KMS-11 (cell line): ENCODE results near the gene GATA6.

Source experiments
- H2AFZ ChIP-seq: fragments of 200-600 bp; sonication (generic); 2 replicates; pipeline ENCODE4 v1.6.1; 2016; ENCODE audit warnings: antibody characterized with exemption, mixed run types, low read depth
- H3K27ac ChIP-seq: fragments of 200-600 bp; sonication (generic); 2 replicates; pipeline ENCODE4 v1.6.1; 2016; ENCODE audit warnings: mild to moderate bottlenecking, mixed run types
- H3K27me3 ChIP-seq: fragments of 200-600 bp; sonication (generic); 2 replicates; pipeline ENCODE4 v1.6.1; 2017; ENCODE audit warnings: mild to moderate bottlenecking, low read depth, mixed run types, moderate library complexity; ENCODE audit not compliant: insufficient read depth
- H3K36me3 ChIP-seq: fragments of 200-600 bp; sonication (generic); 2 replicates; pipeline ENCODE4 v1.6.1; 2017; ENCODE audit warnings: mild to moderate bottlenecking, mixed run types; ENCODE audit not compliant: insufficient read depth
- H3K4me1 ChIP-seq: fragments of 200-600 bp; sonication (generic); 2 replicates; pipeline ENCODE4 v1.6.1; 2016; ENCODE audit warnings: mild to moderate bottlenecking, low read depth, mixed run types; ENCODE audit not compliant: poor library complexity, severe bottlenecking
- H3K4me2 ChIP-seq: fragments of 200-600 bp; sonication (generic); 2 replicates; pipeline ENCODE4 v1.7.0; 2016; ENCODE audit warnings: mild to moderate bottlenecking, mixed run types
- H3K4me3 ChIP-seq: fragments of 200-600 bp; sonication (generic); IDR thresholded peaks from 2 replicates; pipeline ENCODE4 v1.6.1; 2017; ENCODE audit warnings: low read depth, low read length, mixed read lengths; ENCODE audit not compliant: insufficient read depth
- H3K79me2 ChIP-seq: fragments of 200-600 bp; sonication (generic); 2 replicates; pipeline ENCODE4 v1.6.1; 2016; ENCODE audit warnings: low read depth, mixed run types; ENCODE audit not compliant: insufficient read depth
- H3K9ac ChIP-seq: fragments of 200-600 bp; sonication (generic); 2 replicates; pipeline ENCODE4 v1.6.1; 2016; ENCODE audit warnings: mild to moderate bottlenecking, mixed run types
- H4K20me1 ChIP-seq: fragments of 200-600 bp; sonication (generic); 2 replicates; pipeline ENCODE4 v1.6.1; 2016; ENCODE audit warnings: mild to moderate bottlenecking, mixed run types; ENCODE audit not compliant: insufficient read depth
- CTCF ChIP-seq: fragments of 200-600 bp; sonication (generic); conservative IDR thresholded peaks from 2 replicates; pipeline ENCODE4 v1.6.1; 2017; ENCODE audit warnings: low read depth, mild to moderate bottlenecking, antibody characterized with exemption, low read length, moderate library complexity, mixed read lengths

GATA6 gene

GRCh38 chr18:22211657-22212056, 42.3 kb downstream of the GATA6 start:
- Histone ChIP-seq H3K4me3 (no peak overlapping the region), H3K79me2 (no peaks in the 10 kb centered on the region), H3K9ac (no peak overlapping the region), H2AFZ (no peak overlapping the region), H3K36me3 (no peaks in the 10 kb centered on the region), H3K4me1 (no peaks in the 10 kb centered on the region), H3K27me3 (no peaks in the 10 kb centered on the region), H4K20me1 (no peaks in the 10 kb centered on the region), H3K27ac (no peak overlapping the region), H3K4me2 (no peak overlapping the region)
- no peak for TF ChIP-seq CTCF

- H3K4me1 ChIP-seq = no peaks in the 10 kb centered on the region
- no peak overlapping the region for H3K4me2 ChIP-seq
- H4K20me1 ChIP-seq = no peaks in the 10 kb centered on the region
- H3K27me3 ChIP-seq = no peaks in the 10 kb centered on the region
- H3K4me3 ChIP-seq = no peak overlapping the region
- H3K36me3 ChIP-seq = no peaks in the 10 kb centered on the region
- H3K27ac ChIP-seq = no peak overlapping the region
- H3K9ac ChIP-seq = no peak overlapping the region
- H2AFZ ChIP-seq = no peak overlapping the region
- no peak for TF ChIP-seq CTCF
- no peaks in the 10 kb centered on the region for H3K79me2 ChIP-seq
These were observed 44.1 kb downstream of the GATA6 start for GRCh38 chr18:22213333-22213973.

- Histone ChIP-seq H3K36me3 (no peaks in the 10 kb centered on the region), H4K20me1 (no peaks in the 10 kb centered on the region), H2AFZ (no peak overlapping the region), H3K79me2 (no peaks in the 10 kb centered on the region), H3K27ac (no peak overlapping the region), H3K4me2 (no peak overlapping the region), H3K4me3 (no peak overlapping the region), H3K9ac (no peak overlapping the region), H3K27me3 (no peaks in the 10 kb centered on the region), H3K4me1 (no peaks in the 10 kb centered on the region)
- no peak for TF ChIP-seq CTCF
These were observed 45.5 kb downstream of the GATA6 start for GRCh38 chr18:22214731-22215528.

GRCh38 chr18:22218835-22219234, 49.4 kb downstream of the GATA6 start:
- Histone ChIP-seq H2AFZ (no peak overlapping the region), H3K36me3 (no peaks in the 10 kb centered on the region), H3K27me3 (no peaks in the 10 kb centered on the region), H3K9ac (no peak overlapping the region), H4K20me1 (no peaks in the 10 kb centered on the region), H3K4me2 (no peak overlapping the region), H3K4me1 (no peaks in the 10 kb centered on the region), H3K79me2 (no peaks in the 10 kb centered on the region), H3K4me3 (no peak overlapping the region), H3K27ac (no peak overlapping the region)
- TF ChIP-seq CTCF = no peak
